Keratinocyte (primary cell): ENCODE results near the gene TIE1. TPM values are rescaled to one million over a fixed set of nuclear protein-coding genes. Genes with fewer than 3 reads are reported as not detected.

Experiments
- DNase-seq: peaks from one replicate; pipeline ENCODE4 v3.0.0-alpha.2; 2011; ENCODE audit warnings: low read depth, missing footprints, low spot score
- FAIRE-seq: peaks from 2 replicates; lab custom pipeline; 2011; peaks lifted over from hg19 to GRCh38; lab: Jason Lieb, UNC
- H2AFZ ChIP-seq: 2 replicates; pipeline ENCODE4 v1.6.0; 2012; ENCODE audit warnings: low read length, control low read depth, inconsistent platforms; ENCODE audit not compliant: control insufficient read depth
- H3K27ac ChIP-seq: 2 replicates; pipeline ENCODE4 v1.5.1; 2011; ENCODE audit warnings: low read length; ENCODE audit not compliant: control insufficient read depth, insufficient read depth
- H3K27me3 ChIP-seq: 3 replicates; pipeline ENCODE4 v1.6.0; 2011; ENCODE audit warnings: low read length; ENCODE audit not compliant: control insufficient read depth, insufficient read depth; ENCODE audit errors: extremely low read depth
- H3K36me3 ChIP-seq, 2 experiments: 2 replicates in 1 of 2; 3 replicates in 1 of 2; pipeline ENCODE4 v1.5.1; 2011; ENCODE audit warnings: low read length in 2 of 2, mild to moderate bottlenecking in 1 of 2; ENCODE audit not compliant: control insufficient read depth in 2 of 2, insufficient read depth in 2 of 2; ENCODE audit errors: extremely low read depth in 1 of 2
- H3K4me1 ChIP-seq: 3 replicates; pipeline ENCODE4 v1.5.1; 2011; ENCODE audit warnings: low read length; ENCODE audit not compliant: control insufficient read depth, insufficient read depth; ENCODE audit errors: extremely low read depth
- H3K4me2 ChIP-seq: 3 replicates; pipeline ENCODE4 v1.6.0; 2011; ENCODE audit warnings: low read depth, low read length; ENCODE audit not compliant: control insufficient read depth, insufficient read depth; ENCODE audit errors: extremely low read depth
- H3K4me3 ChIP-seq, 3 experiments: fragments of 200-600 bp in 1 of 3; sonication (generic) in 1 of 3; 2 replicates in 2 of 3; 3 replicates in 1 of 3; pipeline ENCODE4 v1.5.1; 2011 to 2016; ENCODE audit warnings: low read length in 3 of 3, mild to moderate bottlenecking in 3 of 3, control low read depth in 2 of 3, inconsistent platforms in 1 of 3, low read depth in 1 of 3, mixed read lengths in 1 of 3, mixed run types in 1 of 3, moderate library complexity in 1 of 3; ENCODE audit not compliant: control insufficient read depth in 2 of 3, insufficient read depth in 2 of 3; ENCODE audit errors: extremely low read depth in 1 of 3
- H3K79me2 ChIP-seq: 2 replicates; pipeline ENCODE4 v1.6.0; 2012; ENCODE audit warnings: low read length; ENCODE audit not compliant: control insufficient read depth, insufficient read depth
- H3K9ac ChIP-seq: 3 replicates; pipeline ENCODE4 v1.6.0; 2011; ENCODE audit warnings: low read length; ENCODE audit not compliant: control insufficient read depth, insufficient read depth; ENCODE audit errors: extremely low read depth
- H3K9me1 ChIP-seq: 3 replicates; pipeline ENCODE4 v1.6.0; 2011; ENCODE audit warnings: low read length; ENCODE audit not compliant: control insufficient read depth, insufficient read depth; ENCODE audit errors: extremely low read depth
- H3K9me3 ChIP-seq: 2 replicates; pipeline ENCODE4 v1.5.1; 2012; ENCODE audit warnings: low read depth, low read length; ENCODE audit not compliant: control insufficient read depth
- H4K20me1 ChIP-seq: 3 replicates; pipeline ENCODE4 v1.6.0; 2011; ENCODE audit warnings: low read length; ENCODE audit not compliant: control insufficient read depth, insufficient read depth; ENCODE audit errors: extremely low read depth
- EZH2 ChIP-seq: IDR thresholded peaks from one replicate; pipeline ENCODE4 v1.6.1; 2012; ENCODE audit warnings: inconsistent platforms, mild to moderate bottlenecking, low read length, moderate library complexity
- dilution Hi-C: fragments of 300-500 bp; cut with MboI; formaldehyde crosslinking; loops from one replicate; pipeline ENCODE4 v1.7.0; 2020; ENCODE audit warnings: low sequenced_read_pairs; ENCODE audit not compliant: extremely low pct_ligation_motif_present
- polyA plus RNA-seq, 5 experiments: library from polyadenylated mRNA; depleted of rRNA in 3 of 5; stranded (reverse) in 3 of 5; stranded (forward) in 1 of 5; unstranded in 1 of 5; fragments of >200 nt; gene quantifications; 1 replicate in 1 of 5; 2 replicates in 3 of 5; 3 replicates in 1 of 5; pipeline versions ENCODE4 v1.2.1 to v1.2.3, GENCODE V29; 2011 to 2012; ENCODE audit warnings: missing spikeins in 2 of 5, low read depth in 1 of 5, low replicate concordance in 1 of 5
- TF ChIP-seq, protein P1 (sequence below), 3 experiments: IDR thresholded peaks in 1 of 3; conservative IDR thresholded peaks in 1 of 3; optimal IDR thresholded peaks in 1 of 3; 2 replicates in 2 of 3; 3 replicates in 1 of 3; pipeline versions ENCODE3 to v1.5.1; 2011; ENCODE audit warnings: low read length in 3 of 3, mild to moderate bottlenecking in 3 of 3, moderate library complexity in 2 of 3, control low read depth in 1 of 3, inconsistent platforms in 1 of 3; ENCODE audit not compliant: insufficient read depth in 2 of 3; ENCODE audit errors: extremely low read depth in 1 of 3

Gene TIE1
- polyA plus RNA-seq, 1 donor (not counting 4 experiments of a cell fraction or from before 2014, with no cell fraction given): not detected

DNA sequence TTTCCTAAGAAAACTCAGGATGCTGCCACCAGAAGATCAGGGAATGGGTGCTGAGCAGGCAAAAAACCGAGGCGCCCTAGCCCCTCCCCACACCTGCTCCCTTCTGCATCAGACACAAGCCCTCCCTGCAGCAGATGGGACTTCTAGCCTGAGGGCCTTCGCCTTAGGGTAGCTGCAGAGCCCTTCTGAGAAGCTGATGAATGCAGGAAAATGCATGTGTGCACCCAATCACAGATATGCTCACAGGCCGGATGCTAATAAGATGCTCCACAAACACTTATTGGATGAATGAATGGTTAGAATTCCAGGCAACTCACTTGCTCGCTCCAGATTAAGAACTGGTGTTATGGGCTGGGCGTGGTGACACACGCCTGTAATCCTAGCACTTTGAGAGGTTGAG lies 8.6 kb upstream of the TIE1 start:
- FAIRE-seq (no peak), DNase-seq (no peak)
- Histone ChIP-seq H3K27ac (no peak overlapping the region), H3K9me3 (no peaks in the 10 kb centered on the region), H3K27me3 (no peaks in the 10 kb centered on the region), H2AFZ (no peak overlapping the region), H3K79me2 (no peaks in the 10 kb centered on the region), H4K20me1 (no peaks in the 10 kb centered on the region), H3K9ac (no peak overlapping the region), H3K4me2 (no peak overlapping the region), H3K4me1 (peaks cover 9% of the 10 kb centered on the region), H3K36me3 (no peaks in the 10 kb centered on the region), H3K4me3 (no peak overlapping the region), H3K9me1 (no peaks in the 10 kb centered on the region)
- dilution Hi-C loops: no loop called here
- TF ChIP-seq, protein P1, sequence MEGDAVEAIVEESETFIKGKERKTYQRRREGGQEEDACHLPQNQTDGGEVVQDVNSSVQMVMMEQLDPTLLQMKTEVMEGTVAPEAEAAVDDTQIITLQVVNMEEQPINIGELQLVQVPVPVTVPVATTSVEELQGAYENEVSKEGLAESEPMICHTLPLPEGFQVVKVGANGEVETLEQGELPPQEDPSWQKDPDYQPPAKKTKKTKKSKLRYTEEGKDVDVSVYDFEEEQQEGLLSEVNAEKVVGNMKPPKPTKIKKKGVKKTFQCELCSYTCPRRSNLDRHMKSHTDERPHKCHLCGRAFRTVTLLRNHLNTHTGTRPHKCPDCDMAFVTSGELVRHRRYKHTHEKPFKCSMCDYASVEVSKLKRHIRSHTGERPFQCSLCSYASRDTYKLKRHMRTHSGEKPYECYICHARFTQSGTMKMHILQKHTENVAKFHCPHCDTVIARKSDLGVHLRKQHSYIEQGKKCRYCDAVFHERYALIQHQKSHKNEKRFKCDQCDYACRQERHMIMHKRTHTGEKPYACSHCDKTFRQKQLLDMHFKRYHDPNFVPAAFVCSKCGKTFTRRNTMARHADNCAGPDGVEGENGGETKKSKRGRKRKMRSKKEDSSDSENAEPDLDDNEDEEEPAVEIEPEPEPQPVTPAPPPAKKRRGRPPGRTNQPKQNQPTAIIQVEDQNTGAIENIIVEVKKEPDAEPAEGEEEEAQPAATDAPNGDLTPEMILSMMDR (optimal IDR thresholded peaks at IDR 0.05 in 1 of 3, IDR thresholded peaks at IDR 0.05 in 1 of 3, conservative IDR thresholded peaks at IDR 0.05 in 1 of 3; ENCODE audit: extremely low read depth in 1 of 3, insufficient read depth in 2 of 3, low read length in 3 of 3): no peak
- no peak for TF ChIP-seq EZH2

DNA sequence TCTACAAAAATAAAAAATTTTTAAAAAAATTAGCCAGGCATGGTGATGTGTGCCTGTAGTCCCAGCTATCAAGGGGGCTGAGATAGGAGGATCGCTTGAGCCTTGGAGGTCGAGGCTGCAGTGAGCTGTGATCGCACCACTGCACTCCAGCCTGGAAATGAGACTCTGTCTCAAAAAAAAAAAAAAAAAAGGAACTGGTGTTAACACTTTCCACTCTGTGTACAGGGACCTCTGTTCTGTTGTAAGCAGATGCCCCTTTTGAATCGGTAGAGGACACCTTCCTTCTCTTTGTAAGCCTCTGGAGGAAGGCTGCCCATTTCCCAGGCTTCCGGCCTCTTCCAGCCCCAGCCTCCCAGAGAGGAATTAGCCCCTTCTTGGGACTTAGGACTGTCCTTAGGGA lies 8.1 kb upstream of the TIE1 start:
- Histone ChIP-seq H3K36me3 (no peaks in the 10 kb centered on the region), H3K79me2 (no peaks in the 10 kb centered on the region), H4K20me1 (no peaks in the 10 kb centered on the region), H3K9me3 (no peaks in the 10 kb centered on the region), H2AFZ (no peak overlapping the region), H3K9ac (no peak overlapping the region), H3K4me2 (no peak overlapping the region), H3K4me1 (peaks cover 9% of the 10 kb centered on the region), H3K27me3 (no peaks in the 10 kb centered on the region), H3K27ac (no peak overlapping the region), H3K4me3 (no peak overlapping the region), H3K9me1 (no peaks in the 10 kb centered on the region)
- DNase-seq (no peak), FAIRE-seq (no peak)
- dilution Hi-C loops: no loop called here
- TF ChIP-seq, protein P1 (optimal IDR thresholded peaks at IDR 0.05 in 1 of 3, IDR thresholded peaks at IDR 0.05 in 1 of 3, conservative IDR thresholded peaks at IDR 0.05 in 1 of 3; ENCODE audit: extremely low read depth in 1 of 3, insufficient read depth in 2 of 3, low read length in 3 of 3): no peak
- no peak for TF ChIP-seq EZH2
